Activated CD8-positive, alpha-beta memory T cell treated with anti-CD3 and anti-CD28 coated beads, Interleukin-2, amount 50 U/mL, for 4 hours (primary cell): Measurements from ENCODE around the gene NR2F1-AS1.

Experiments used
- DNase-seq: peaks from one replicate; pipeline ENCODE4 v3.0.0-alpha.2; 2020

The NR2F1-AS1 gene

DNA sequence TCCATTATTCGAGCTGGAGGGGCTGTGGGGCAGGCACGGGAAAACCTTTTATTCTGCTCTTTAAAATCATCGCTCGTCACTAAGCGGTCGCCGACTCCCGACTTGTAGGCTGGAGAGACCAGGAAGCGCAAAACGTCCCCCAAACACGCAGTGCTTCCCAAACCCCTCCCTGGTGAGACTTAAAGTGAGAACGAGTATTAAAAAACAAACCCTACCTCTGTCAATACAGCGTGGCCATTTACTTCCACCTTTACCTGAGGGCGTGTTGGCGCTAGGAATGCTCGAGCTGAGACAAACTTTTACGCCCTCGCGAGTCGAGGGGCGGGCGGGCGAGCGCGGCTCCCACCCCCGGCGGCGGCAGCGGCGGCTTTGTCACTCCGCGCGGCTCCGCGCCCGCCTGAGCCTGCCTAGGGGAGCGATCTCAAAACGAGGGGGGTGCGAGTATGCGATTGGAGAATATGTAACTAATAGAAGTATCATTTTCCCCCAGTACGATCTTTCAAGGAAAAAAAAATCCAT lies at the start of gene NR2F1-AS1:
NR2F1-AS1 (minus strand) TSS at position 293 of the 519 bp plus-strand sequence.
- DNase-seq = peak; percentile 39

GRCh38 chr5:93626801-93627200 lies 45.8 kb upstream of the NR2F1-AS1 start:
- no peak for DNase-seq

GRCh38 chr5:93623153-93623552 lies 42.1 kb upstream of the NR2F1-AS1 start:
- DNase-seq = no peak

DNA sequence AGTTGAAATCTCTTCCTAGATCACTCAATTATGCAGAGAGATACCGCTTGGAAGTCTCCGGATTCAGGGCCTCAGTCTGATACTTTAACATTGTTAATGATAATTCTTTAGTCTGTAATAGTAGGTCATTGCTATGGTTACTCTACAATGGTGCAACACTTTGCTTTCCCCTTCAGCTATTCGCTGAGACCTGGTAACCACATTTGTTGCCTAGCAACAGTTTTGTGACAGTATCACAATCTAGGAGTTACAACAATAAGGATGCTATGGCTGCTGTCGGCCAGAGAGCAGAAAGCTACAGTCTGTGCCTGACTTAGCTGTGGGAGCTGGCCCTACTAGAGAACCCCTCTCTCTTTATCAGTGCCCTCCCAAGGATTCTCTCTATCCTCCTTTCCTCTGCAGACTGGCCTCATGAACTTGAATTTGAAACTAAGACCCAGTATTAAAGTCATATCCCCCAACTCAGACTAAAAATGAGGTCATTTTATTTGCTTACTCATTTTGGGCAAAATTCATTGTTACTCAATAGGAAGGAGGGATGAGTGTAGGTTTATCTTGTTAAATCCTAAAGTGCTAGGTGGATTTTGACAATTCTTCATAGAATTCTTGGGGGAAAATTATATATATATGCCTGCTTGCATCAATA lies 41.3 kb upstream of the NR2F1-AS1 start:
- no peak for DNase-seq

- DNase-seq = no peak
Observed at GRCh38 chr5:93621327-93621798, 40.3 kb upstream of the NR2F1-AS1 start.

DNA sequence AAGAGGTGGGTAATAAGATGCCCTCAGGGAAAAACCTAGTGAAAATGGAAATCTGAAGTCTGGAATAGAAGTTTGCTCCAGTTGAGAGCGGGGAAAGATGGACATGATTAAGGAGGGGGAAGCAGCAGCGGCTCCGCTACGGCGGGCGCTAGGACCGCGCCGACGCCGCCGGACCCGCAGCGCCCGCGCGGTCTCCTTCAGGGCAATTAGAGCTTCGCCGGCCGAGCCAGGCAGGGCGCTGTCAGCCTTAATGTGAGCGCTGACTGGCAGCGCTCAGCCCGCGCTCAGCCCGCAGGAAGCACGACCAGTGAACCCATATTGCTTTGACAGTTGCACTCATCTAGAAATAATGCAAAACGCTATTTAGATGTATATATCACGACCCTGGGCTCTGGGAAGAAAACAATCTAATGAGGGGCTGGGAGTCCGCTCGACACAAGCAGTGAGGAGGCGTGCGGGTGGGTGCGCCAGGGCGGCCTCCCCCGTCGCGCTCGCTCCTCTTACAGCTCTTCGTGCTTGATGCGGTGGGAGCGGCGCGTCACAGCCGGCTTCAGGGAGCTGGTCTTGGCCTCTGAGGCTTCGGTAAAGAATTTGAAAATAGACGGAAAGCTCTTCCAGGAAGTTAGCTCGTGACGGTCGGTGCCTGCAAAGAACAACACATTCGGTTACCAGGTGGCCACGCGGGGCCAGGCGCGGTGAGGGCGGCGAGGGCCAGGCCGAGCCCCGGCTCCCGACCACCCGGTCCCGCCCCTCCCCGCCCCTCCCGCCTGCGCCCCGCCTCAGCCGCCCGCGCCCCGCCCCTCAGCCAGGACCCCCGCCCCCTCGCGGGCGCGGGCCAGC lies 39.7 kb upstream of the NR2F1-AS1 start:
- DNase-seq = peak; percentile 50

- DNase-seq = no peak
Observed at GRCh38 chr5:93616538-93617174, 35.6 kb upstream of the NR2F1-AS1 start.

- DNase-seq = no peak
Observed at GRCh38 chr5:93612855-93613243, 31.8 kb upstream of the NR2F1-AS1 start.

DNA sequence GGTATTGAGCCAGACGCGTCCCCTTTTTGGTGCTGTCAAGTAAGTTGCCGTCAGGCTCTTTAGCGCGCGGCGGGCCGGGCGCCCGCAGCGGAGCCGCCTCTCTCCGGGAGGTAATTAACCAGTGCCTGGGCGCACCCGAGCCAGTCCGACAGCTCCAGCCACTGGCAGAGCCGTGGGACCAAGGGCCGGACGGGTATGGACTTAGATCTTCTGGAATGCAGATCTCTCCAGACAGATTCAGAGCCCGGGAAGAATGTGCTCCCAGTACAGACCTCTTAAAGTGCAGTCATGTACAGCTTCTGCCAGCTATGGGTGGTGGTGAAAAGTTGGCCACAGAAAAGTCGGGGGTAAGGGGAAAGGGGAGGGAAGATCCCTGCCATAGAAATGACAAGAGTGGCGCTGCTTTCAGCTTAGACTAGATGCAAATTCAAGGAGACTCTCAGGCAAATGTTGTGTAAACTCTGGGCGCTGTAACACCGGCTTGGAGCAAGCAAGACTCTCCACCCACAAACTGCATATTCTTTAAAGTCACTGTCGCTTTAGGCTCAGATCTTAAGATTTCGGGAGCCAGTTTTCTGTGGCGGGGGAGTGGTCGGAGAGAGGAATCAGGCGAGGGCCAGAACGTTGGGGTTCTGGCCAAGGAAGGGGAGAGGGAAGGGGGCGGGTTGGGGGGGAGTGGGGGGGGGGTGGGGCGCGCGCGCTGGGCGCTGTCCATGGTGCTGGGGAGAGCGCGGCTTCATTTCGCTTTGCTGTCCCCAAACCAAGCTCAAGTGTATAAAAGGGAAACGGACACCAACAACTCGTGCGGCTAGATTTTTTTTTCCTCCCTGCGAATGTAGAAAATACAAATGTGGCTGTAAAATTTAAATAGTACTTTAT lies 31.2 kb upstream of the NR2F1-AS1 start:
- no peak for DNase-seq

DNA sequence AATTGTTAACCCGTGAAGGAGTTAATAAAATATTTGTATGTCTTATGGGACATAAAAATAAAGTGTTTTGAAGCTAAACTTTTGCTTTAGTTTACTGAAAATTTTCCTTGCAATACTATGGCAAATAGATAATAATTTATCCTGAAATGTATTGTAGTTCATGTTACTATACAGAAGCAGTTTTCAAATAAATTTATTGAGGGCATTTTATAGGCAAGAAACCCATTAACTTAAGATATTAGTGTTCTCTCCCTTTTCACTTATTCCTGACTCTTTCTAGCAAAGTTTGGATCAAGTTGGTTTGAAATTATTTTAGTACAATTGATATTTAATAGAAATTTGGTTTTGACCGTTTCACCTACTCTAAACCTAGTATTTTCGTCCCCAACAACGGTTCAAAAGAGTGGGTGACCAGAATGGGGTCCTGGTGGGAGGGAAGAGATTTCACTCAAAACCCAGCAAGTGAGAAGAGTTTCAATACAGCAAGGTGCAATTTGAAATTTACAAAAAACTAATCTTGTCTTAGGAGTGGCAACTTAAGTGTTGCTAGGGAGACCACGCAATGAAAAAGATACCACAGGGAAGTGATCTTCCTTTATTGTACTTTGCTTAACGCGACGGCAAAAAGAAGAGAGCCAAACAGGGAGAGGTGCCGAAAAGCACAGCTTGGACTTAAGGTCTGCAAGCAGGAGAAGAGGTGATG lies 30.4 kb upstream of the NR2F1-AS1 start:
- DNase-seq = no peak

DNA sequence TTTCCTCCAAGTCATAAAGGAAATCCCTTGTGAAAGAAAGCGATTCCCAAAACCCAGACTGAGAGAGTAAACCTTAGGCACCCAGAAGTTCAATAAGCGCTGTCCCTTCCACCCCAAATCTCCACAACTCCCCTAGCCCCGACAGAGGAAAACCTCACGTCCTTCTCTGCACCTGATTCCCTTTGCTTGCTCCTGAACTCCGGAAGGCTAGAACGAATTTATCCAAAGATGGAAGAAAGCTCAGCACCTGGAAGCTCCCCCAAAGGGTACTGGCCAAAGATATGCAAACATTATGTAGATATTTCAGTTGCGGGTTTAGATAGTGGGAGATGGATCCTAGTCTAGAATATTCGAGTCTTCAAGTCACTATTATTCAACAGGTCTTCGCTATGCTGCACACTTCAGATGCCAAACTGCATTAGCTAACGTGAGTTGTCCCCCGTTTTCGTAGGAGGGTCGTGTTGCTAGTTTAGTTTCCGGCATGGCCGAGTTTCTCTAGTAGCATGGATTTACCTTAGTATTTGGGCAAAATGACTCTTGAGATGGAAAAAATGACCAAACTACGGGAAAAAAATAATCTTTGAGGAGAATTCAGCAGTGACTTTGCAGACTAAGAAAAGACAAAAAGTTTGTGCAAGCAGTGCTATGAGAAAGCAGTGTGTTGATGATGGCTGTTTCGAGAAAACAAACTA lies 29.7 kb upstream of the NR2F1-AS1 start:
- DNase-seq = no peak

- DNase-seq = no peak
Observed at GRCh38 chr5:93609762-93610161, 28.7 kb upstream of the NR2F1-AS1 start.

DNA sequence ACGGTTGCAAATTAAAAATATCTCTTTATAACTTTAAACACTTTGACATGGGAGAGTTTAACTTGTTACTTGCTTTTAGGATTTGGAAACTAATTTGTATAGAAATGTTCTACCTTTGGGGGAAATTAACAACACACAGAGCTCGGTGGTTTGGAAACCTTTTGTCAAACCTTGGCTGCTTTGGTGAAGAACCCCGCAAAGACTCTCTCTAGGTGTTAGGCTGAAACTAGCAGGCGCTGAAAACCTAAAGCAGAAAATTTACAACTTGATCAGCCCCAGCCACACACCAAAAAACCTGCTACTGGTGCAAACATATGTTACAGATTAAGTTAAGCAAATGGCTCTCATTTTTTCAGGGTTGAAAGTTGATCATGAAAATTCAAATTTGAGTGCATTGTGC lies 27.8 kb upstream of the NR2F1-AS1 start:
- DNase-seq = no peak

DNA sequence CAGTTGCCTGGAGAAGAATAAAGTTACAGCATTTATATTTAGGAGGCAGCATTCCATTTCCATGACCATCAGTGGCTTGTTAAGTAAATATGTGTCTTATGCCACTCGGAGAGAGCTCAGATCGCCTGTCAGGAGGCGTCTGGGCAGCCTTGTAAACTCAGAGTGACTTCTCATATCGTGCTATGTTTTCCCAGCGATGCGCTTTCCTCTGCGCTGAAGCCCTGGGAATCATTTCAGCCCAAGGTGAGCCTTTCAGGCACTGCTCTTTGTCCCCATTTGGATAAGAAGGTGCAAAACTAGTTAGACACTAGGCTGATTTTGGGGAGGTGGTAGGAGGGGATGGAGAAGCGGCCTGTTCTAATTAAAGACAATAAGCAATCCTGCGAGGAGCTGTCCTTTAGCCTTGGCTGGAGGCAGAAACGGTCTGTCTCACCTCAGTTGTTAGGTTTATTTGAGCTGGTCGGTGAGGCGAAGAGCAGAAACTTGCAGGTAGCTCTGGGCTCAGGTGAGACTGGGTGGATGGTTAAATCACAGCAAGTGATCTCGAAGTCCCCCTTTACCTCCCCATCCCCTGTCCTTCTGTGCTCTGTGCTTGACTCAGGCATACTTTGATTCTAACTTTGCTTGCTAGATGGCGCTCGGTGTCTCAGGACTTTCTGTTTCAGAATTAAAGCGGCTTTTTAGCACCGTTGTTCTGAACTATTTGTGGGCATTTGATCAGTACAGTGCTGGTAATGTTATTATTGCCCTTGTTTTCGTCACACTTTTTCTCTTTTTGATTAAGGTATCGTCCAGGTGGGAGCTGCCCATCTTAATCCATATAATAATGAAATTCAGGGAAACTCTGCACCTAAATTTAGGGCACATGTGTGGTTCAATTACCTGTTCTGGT lies 26.6 kb upstream of the NR2F1-AS1 start:
- no peak for DNase-seq

DNA sequence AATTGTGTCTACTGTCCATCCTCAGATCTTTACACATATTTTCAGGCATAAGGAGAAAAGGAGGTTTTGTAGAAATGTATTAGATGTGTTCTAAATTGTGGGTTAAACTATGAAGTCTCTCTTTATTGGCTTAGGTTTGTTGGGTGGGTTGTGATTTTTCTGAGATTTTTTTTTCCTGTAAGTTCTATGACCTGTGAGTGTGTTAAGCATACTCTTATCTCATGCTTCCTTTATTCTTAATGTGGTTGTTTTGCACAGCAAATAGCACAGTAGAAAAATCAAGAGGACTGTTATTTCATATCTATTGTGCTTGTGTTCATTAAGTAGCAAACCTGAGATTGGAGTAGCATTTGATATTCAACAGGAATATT lies 25.3 kb upstream of the NR2F1-AS1 start:
- no peak for DNase-seq

- no peak for DNase-seq
Observed at GRCh38 chr5:93604644-93605515, 23.9 kb upstream of the NR2F1-AS1 start.

DNA sequence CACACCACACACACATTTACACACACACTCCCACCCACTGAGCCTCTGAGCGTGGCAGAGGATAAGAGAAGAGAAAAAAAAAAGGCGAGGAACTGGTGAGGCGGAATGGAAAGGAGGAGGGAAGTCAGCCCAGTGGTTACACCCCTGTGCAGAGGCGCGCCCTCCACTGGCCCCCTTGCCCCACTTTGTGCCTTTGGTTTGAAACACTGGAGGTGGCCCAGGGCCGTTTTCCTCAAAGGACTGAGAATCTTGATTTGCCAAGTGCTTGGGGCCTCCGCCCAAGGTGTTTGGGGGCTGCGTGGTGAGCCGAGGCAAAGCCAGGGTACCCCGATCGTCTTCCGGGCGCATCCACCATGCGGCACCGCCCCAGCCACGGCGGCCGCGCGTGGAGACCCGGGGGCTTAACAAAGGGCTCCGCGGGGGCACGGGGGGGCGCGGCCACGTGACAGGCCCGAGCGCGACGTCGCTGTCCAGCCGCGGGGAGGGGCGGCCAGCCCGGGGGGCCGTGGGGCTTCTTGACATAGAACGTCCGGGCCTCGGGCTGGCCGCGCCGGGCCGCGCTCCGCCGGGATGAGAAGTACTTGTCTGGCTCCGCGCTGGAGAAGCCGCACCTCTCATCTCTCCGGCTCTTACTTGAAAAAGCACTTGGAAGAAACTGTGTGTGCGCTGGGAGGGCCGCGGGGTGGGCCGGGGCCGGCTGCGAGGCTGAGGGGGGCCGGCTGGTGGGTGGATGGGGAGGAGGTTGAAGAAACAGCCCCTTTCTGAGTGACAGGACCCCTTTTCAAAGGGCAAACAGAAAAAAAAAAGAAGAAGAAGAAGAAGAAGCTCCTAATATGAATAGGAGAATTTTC lies 23.0 kb upstream of the NR2F1-AS1 start:
- DNase-seq = no peak
